WTC11 (cell line): ENCODE measurements around the gene MDK. TPM values are rescaled to one million over a fixed set of nuclear protein-coding genes. Genes with fewer than 3 reads are reported as not detected.

ENCODE experiments used
- ATAC-seq: fragments of 200-7000 bp; cut with Tn5 transposase; 2 replicates; pipeline ENCODE4 v1.10.0; 2021; ENCODE audit warnings: mild to moderate bottlenecking, moderate library complexity
- CTCF ChIA-PET: fragments of 300-600 bp; sonication (Branson Sonifier 250); formaldehyde crosslinking; loops from one replicate; lab custom pipeline; 2021; ENCODE audit warnings: antibody characterized with exemption; lab: Charles Lee
- POLR2A ChIA-PET: fragments of 350-600 bp; sonication (Branson Sonifier 250); formaldehyde crosslinking; loops from one replicate; lab custom pipeline; 2021; ENCODE audit warnings: antibody characterized with exemption; lab: Charles Lee
- DNase-seq: peaks from one replicate; pipeline ENCODE4 v3.0.0; 2021; ENCODE audit warnings: low spot score
- H3K27ac Mint-ChIP-seq: 2 replicates; pipeline ENCODE4 v1.8.0; 2021; ENCODE audit warnings: mixed read lengths
- H3K27me3 Mint-ChIP-seq: 2 replicates; pipeline ENCODE4 v1.8.0; 2021; ENCODE audit warnings: low read depth, mild to moderate bottlenecking, moderate library complexity, mixed read lengths
- H3K36me3 Mint-ChIP-seq: 2 replicates; pipeline ENCODE4 v1.8.0; 2021; ENCODE audit warnings: mixed read lengths
- H3K4me1 Mint-ChIP-seq: 2 replicates; pipeline ENCODE4 v1.8.0; 2022; ENCODE audit warnings: mixed read lengths
- H3K4me3 Mint-ChIP-seq: 2 replicates; pipeline ENCODE4 v1.8.0; 2021; ENCODE audit warnings: mild to moderate bottlenecking, moderate library complexity, mixed read lengths
- H3K9me3 Mint-ChIP-seq: 2 replicates; pipeline ENCODE4 v1.8.0; 2021; ENCODE audit warnings: mixed read lengths
- ATF1 ChIP-seq: sonication (generic); formaldehyde crosslinking; IDR thresholded peaks from 2 replicates; pipeline ENCODE4 v1.8.1; 2023; ENCODE audit warnings: mild to moderate bottlenecking, moderate library complexity, missing genetic modification reagents
- FOXJ3 ChIP-seq: sonication (generic); formaldehyde crosslinking; IDR thresholded peaks from 2 replicates; pipeline ENCODE4 v1.9.0; 2021; ENCODE audit warnings: missing genetic modification reagents, mild to moderate bottlenecking, borderline replicate concordance
- GABPB1 ChIP-seq: sonication (generic); formaldehyde crosslinking; IDR thresholded peaks from 2 replicates; pipeline ENCODE4 v1.8.1; 2023; ENCODE audit warnings: mild to moderate bottlenecking, missing genetic modification reagents
- JUN ChIP-seq: sonication (generic); formaldehyde crosslinking; IDR thresholded peaks from 2 replicates; pipeline ENCODE4 v1.8.0; 2023; ENCODE audit warnings: mild to moderate bottlenecking, missing genetic modification reagents
- KAT7 ChIP-seq: sonication (generic); formaldehyde crosslinking; IDR thresholded peaks from 2 replicates; pipeline ENCODE4 v1.8.1; 2023; ENCODE audit warnings: missing genetic modification reagents, mild to moderate bottlenecking, borderline replicate concordance
- NFYB ChIP-seq: sonication (generic); formaldehyde crosslinking; conservative IDR thresholded peaks from 2 replicates; pipeline ENCODE4 v1.8.0; 2022; ENCODE audit warnings: low read depth, missing genetic modification reagents
- PRRX2 ChIP-seq: fragments of 250-450 bp; sonication (Bioruptor Pico); IDR thresholded peaks from 2 replicates; pipeline ENCODE4 v1.8.0; 2021; ENCODE audit warnings: mild to moderate bottlenecking
- SOX15 ChIP-seq: fragments of 250-450 bp; sonication (Bioruptor Pico); IDR thresholded peaks from 2 replicates; pipeline ENCODE4 v1.9.0; 2021; ENCODE audit warnings: mild to moderate bottlenecking
- TCF7 ChIP-seq: sonication (generic); formaldehyde crosslinking; IDR thresholded peaks from 2 replicates; pipeline ENCODE4 v1.8.0; 2022; ENCODE audit warnings: mild to moderate bottlenecking, low read depth, missing genetic modification reagents, moderate library complexity
- TP53 ChIP-seq: sonication (generic); formaldehyde crosslinking; IDR thresholded peaks from 2 replicates; pipeline ENCODE4 v1.8.1; 2023; ENCODE audit warnings: mild to moderate bottlenecking, missing genetic modification reagents
- ZNF121 ChIP-seq: sonication (generic); formaldehyde crosslinking; IDR thresholded peaks from 2 replicates; pipeline ENCODE4 v1.8.0; 2023; ENCODE audit warnings: missing genetic modification reagents
- ZNF219 ChIP-seq: sonication (generic); formaldehyde crosslinking; IDR thresholded peaks from 2 replicates; pipeline ENCODE4 v1.8.0; 2023; ENCODE audit warnings: missing genetic modification reagents, mild to moderate bottlenecking, borderline replicate concordance
- ZNF263 ChIP-seq: sonication (generic); formaldehyde crosslinking; IDR thresholded peaks from 2 replicates; pipeline ENCODE4 v1.8.1; 2022; ENCODE audit warnings: low read depth, mild to moderate bottlenecking, moderate library complexity, missing genetic modification reagents
- ZNF423 ChIP-seq: fragments of 250-450 bp; sonication (Bioruptor Pico); IDR thresholded peaks from 2 replicates; pipeline ENCODE4 v2.1.2; 2022; ENCODE audit warnings: mild to moderate bottlenecking, moderate library complexity
- total RNA-seq: library from RNA; stranded (reverse); gene quantifications from 3 replicates; pipeline ENCODE4 v1.2.3, GENCODE V29; 2021
- TF ChIP-seq, protein P1 (sequence below): sonication (generic); formaldehyde crosslinking; IDR thresholded peaks from 2 replicates; pipeline ENCODE4 v1.8.1; 2022; ENCODE audit warnings: mild to moderate bottlenecking, moderate library complexity, missing genetic modification reagents
- TF ChIP-seq, protein P2 (sequence below): sonication (generic); formaldehyde crosslinking; IDR thresholded peaks from 2 replicates; pipeline ENCODE4 v1.8.0; 2022; ENCODE audit warnings: mild to moderate bottlenecking, missing genetic modification reagents
- TF ChIP-seq, protein P3 (sequence below): sonication (generic); formaldehyde crosslinking; IDR thresholded peaks from 2 replicates; pipeline ENCODE4 v1.8.1; 2022; ENCODE audit warnings: low read depth, missing genetic modification reagents, borderline replicate concordance
- TF ChIP-seq, protein P4 (sequence below): sonication (generic); formaldehyde crosslinking; IDR thresholded peaks from 2 replicates; pipeline ENCODE4 v1.8.0; 2022; ENCODE audit warnings: mild to moderate bottlenecking, missing genetic modification reagents

MDK gene
- total RNA-seq, 1 experiment from 2014 or later, result 560 TPM

DNA sequence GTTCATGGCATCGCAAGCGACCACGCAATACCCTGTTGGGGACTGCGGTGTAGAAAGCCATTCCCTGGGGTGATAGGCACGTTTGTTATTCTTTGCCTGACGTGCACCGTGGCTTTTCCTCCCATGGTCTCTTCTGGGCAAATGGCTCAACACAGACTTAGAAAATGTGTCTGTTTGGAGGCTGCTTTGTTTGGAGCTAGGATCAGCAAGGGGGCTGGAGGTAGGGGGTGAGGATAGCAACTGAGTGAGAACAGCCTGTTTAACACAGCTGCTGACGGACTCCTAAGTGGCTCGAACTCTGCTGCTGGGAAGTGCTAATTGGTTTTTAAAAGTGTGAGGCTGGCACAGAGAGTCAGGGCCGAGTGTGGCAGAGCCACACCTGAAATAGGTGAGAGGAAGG lies 26.2 kb downstream of the MDK start:
- CTCF ChIA-PET, result interaction anchor here (0.5 to 10.1 kb wide), 4 partner anchors 17 to 253 kb away, joined by 3 to 96 read pairs (median 18); partner anchors contain the start of gene CHRM4
- H3K9me3 Mint-ChIP-seq, result no peaks in the 10 kb centered on the region
- no peak for ATAC-seq
- DNase-seq, result no peak
- no peaks in the 10 kb centered on the region for H3K4me1 Mint-ChIP-seq
- peaks cover 12% of the 10 kb centered on the region for H3K36me3 Mint-ChIP-seq
- no peak for TF ChIP-seq FOXJ3 (CRISPR knock-in tag)
- TF ChIP-seq KAT7 (CRISPR knock-in tag), result no peak
- TF ChIP-seq ZNF121, result no peak
- TF ChIP-seq, protein P1, sequence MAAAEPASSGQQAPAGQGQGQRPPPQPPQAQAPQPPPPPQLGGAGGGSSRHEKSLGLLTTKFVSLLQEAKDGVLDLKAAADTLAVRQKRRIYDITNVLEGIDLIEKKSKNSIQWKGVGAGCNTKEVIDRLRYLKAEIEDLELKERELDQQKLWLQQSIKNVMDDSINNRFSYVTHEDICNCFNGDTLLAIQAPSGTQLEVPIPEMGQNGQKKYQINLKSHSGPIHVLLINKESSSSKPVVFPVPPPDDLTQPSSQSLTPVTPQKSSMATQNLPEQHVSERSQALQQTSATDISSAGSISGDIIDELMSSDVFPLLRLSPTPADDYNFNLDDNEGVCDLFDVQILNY (CRISPR knock-in tag), result no peak
- TF ChIP-seq, protein P2, sequence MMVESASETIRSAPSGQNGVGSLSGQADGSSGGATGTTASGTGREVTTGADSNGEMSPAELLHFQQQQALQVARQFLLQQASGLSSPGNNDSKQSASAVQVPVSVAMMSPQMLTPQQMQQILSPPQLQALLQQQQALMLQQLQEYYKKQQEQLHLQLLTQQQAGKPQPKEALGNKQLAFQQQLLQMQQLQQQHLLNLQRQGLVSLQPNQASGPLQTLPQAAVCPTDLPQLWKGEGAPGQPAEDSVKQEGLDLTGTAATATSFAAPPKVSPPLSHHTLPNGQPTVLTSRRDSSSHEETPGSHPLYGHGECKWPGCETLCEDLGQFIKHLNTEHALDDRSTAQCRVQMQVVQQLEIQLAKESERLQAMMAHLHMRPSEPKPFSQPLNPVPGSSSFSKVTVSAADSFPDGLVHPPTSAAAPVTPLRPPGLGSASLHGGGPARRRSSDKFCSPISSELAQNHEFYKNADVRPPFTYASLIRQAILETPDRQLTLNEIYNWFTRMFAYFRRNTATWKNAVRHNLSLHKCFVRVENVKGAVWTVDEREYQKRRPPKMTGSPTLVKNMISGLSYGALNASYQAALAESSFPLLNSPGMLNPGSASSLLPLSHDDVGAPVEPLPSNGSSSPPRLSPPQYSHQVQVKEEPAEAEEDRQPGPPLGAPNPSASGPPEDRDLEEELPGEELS (CRISPR knock-in tag), result no peak
- TF ChIP-seq ATF1, result no peak
- TF ChIP-seq, protein P3, sequence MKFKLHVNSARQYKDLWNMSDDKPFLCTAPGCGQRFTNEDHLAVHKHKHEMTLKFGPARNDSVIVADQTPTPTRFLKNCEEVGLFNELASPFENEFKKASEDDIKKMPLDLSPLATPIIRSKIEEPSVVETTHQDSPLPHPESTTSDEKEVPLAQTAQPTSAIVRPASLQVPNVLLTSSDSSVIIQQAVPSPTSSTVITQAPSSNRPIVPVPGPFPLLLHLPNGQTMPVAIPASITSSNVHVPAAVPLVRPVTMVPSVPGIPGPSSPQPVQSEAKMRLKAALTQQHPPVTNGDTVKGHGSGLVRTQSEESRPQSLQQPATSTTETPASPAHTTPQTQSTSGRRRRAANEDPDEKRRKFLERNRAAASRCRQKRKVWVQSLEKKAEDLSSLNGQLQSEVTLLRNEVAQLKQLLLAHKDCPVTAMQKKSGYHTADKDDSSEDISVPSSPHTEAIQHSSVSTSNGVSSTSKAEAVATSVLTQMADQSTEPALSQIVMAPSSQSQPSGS (CRISPR knock-in tag), result no peak
- H3K4me3 Mint-ChIP-seq, result no peak overlapping the region
- no peaks in the 10 kb centered on the region for H3K27me3 Mint-ChIP-seq
- no peak overlapping the region for H3K27ac Mint-ChIP-seq
- POLR2A ChIA-PET, result no interaction called here

DNA sequence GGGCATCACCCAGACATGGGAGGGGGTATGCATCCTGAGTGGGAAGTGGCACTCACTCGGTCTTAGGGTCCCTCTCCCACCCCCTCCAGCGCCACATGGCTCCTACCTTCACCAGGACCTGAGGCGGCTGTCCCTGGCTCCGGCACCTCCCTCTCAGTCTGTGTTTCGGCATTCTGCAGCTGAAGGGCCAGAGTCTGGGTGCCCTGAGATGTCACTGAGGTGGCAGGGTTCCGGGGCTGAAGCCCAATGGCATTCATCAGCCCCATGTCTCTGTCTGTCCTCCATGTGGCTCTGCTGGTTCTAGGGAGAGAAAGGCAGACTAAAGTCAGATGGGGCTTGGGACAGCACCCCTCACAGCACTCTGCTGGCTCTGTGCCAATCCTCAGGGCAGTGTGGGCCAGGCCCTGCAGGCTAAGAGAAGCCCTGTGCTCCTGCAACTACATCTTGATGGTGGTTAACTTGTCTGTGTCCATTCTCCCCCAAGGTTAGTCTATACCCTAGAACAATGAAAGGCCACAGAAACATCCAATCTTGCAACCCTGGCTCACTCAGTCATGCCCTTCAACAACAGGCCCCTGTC lies 27.0 kb downstream of the MDK start:
- TF ChIP-seq SOX15 (CRISPR knock-in tag) (no peak), ZNF423 (CRISPR knock-in tag) (no peak), ZNF263 (CRISPR knock-in tag) (0 out of 2 replicates have a peak, but pooled peaks have one; percentile 19), TP53 (CRISPR knock-in tag) (no peak)
- H3K4me1 Mint-ChIP-seq, result no peaks in the 10 kb centered on the region
- ChIA-PET POLR2A (no interaction called here), CTCF (interaction anchor here (4.5 to 10.1 kb wide), 2 partner anchors 18 to 121 kb away, joined by 30 to 96 read pairs; partner anchors contain the start of gene CHRM4)
- ATAC-seq (no peak), DNase-seq (no peak)
- no peaks in the 10 kb centered on the region for H3K27me3 Mint-ChIP-seq
- no peak overlapping the region for H3K27ac Mint-ChIP-seq
- H3K9me3 Mint-ChIP-seq, result no peaks in the 10 kb centered on the region
- H3K36me3 Mint-ChIP-seq, result peaks cover 11% of the 10 kb centered on the region
- no peak overlapping the region for H3K4me3 Mint-ChIP-seq

DNA sequence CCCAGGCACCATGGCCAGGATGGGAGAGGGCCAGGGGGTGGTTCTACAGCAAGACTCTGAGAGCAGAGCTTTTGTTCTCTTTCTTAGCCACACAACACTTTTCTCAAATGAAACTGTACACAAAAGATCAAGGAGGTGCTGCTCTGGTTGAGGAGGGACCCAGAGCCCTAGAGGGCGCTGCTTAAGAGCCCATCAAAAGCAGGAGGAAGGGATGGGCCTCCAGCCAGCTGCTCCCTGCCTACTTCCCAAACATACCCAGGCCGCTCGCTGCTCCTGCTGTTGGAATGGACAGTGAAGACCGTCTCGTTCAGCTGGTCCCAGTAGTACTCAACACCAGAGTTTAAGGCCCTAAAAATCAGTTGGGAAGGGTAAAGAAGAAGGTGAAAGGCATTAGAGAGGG lies 28.6 kb downstream of the MDK start:
- no peak overlapping the region for H3K27ac Mint-ChIP-seq
- no peak for TF ChIP-seq PRRX2
- CTCF ChIA-PET, result interaction anchor here (0.6 to 10.1 kb wide), 35 partner anchors 9 to 290 kb away, joined by 3 to 96 read pairs (median 4); partner anchors contain the start of genes ARHGAP1 and CHRM4
- ATAC-seq (peak; percentile 95), DNase-seq (peak; percentile 68)
- POLR2A ChIA-PET, result interaction anchor here (0.6 to 0.9 kb wide), 2 partner anchors 14 to 31 kb away, joined by 3 to 4 read pairs; no protein-coding TSS in a partner anchor
- no peak overlapping the region for H3K4me3 Mint-ChIP-seq
- no peaks in the 10 kb centered on the region for H3K9me3 Mint-ChIP-seq
- no peaks in the 10 kb centered on the region for H3K27me3 Mint-ChIP-seq
- no peaks in the 10 kb centered on the region for H3K4me1 Mint-ChIP-seq
- H3K36me3 Mint-ChIP-seq, result peaks cover 18% of the 10 kb centered on the region

DNA sequence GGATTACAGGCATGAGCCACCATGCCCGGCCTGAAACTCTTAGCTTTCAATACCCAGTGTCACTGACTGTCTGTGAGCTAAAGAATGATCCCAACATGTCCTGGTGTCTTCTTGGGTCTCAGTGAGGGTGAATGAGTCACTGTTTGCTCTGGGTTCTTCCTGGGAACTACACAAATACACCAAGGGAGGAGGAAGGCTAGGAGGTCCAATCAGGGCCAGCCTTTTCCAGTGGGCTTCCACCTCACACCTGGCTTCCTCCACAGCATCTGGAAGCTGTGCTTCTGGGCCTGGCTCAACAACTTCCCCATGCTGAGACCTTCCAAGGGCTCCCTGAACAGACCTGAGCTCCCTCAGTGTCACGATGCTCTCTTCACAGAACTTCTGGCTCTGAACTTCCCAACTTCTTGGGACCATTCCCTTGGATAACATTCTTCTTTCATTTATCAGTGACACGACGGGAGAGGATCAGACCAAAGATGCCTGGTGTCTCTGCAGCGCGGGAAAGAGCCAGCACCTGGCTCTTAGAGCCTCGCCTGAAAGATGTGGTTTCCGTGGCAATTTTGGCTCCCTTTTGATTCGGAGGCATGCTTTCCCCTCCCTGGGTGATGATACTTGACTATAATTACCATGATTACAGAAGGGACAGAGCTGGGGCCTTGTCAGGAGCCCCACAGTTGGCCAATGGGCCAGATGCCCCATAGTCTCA lies 32.4 kb downstream of the MDK start:
- ChIA-PET POLR2A (no interaction called here), CTCF (interaction anchor here (0.9 to 1.3 kb wide), 4 partner anchors 22 to 204 kb away, joined by 3 to 4 read pairs (median 3); partner anchors contain the start of gene ATG13)
- TF ChIP-seq JUN, result no peak
- TF ChIP-seq, protein P4, sequence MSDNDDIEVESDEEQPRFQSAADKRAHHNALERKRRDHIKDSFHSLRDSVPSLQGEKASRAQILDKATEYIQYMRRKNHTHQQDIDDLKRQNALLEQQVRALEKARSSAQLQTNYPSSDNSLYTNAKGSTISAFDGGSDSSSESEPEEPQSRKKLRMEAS (CRISPR knock-in tag), result no peak
- TF ChIP-seq TCF7 (CRISPR knock-in tag), result no peak
- TF ChIP-seq GABPB1 (CRISPR knock-in tag), result no peak
- TF ChIP-seq ZNF263 (CRISPR knock-in tag), result no peak
- no peak for TF ChIP-seq NFYB (CRISPR knock-in tag)
- TF ChIP-seq ZNF219 (CRISPR knock-in tag), result no peak
- DNase-seq (no peak), ATAC-seq (no peak)
- Mint-ChIP-seq H3K4me1 (peaks cover 6% of the 10 kb centered on the region), H3K27me3 (no peaks in the 10 kb centered on the region), H3K36me3 (peaks cover 11% of the 10 kb centered on the region), H3K9me3 (no peaks in the 10 kb centered on the region), H3K4me3 (no peak overlapping the region), H3K27ac (0 out of 2 replicates have a peak overlapping the region, but pooled peaks have one; percentile 8)
